ENCODE measurements around the gene DYNC1LI1.

The DYNC1LI1 gene

DNA sequence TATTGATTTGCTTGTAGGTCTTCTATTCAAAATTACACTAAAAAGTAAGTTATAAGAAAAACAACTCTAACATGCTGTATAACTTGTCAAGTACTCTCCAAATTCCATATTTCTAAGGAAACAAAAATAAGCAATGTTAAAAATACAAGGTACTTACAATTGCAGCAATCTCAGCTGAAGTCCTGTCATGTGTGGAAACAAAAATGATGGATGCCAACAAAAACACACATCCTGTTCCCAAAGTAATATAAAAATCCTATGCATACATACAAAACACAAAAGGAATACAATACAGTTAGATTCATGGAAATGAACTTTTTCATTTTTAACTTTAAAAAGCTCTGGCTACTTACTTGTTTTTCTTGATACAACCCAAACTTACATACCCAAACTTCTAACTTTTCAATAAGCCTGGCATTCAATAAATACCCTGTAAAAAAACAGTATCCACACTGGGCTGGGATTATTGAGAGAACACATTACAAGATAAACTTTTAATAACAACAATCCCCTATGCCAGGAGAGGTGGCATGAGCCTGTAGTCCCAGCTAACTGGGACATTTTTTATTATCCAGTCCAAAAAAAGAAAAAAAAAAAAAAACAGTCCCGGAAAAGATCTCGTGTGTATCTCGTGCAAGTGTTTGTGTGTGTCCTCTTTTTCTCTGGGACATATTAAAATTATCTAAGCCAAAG, 82.7 kb downstream of the DYNC1LI1 start:
- DNase-seq (ENCODE audit: low read depth), result no peak
- H3K4me3 ChIP-seq (ENCODE audit: low read depth, low read length), result no peak overlapping the region
- TF ChIP-seq, protein P1, sequence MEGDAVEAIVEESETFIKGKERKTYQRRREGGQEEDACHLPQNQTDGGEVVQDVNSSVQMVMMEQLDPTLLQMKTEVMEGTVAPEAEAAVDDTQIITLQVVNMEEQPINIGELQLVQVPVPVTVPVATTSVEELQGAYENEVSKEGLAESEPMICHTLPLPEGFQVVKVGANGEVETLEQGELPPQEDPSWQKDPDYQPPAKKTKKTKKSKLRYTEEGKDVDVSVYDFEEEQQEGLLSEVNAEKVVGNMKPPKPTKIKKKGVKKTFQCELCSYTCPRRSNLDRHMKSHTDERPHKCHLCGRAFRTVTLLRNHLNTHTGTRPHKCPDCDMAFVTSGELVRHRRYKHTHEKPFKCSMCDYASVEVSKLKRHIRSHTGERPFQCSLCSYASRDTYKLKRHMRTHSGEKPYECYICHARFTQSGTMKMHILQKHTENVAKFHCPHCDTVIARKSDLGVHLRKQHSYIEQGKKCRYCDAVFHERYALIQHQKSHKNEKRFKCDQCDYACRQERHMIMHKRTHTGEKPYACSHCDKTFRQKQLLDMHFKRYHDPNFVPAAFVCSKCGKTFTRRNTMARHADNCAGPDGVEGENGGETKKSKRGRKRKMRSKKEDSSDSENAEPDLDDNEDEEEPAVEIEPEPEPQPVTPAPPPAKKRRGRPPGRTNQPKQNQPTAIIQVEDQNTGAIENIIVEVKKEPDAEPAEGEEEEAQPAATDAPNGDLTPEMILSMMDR (IDR thresholded peaks at IDR 0.05; ENCODE audit: insufficient read depth, low read depth, low read length, missing control alignments), result no peak

DNA sequence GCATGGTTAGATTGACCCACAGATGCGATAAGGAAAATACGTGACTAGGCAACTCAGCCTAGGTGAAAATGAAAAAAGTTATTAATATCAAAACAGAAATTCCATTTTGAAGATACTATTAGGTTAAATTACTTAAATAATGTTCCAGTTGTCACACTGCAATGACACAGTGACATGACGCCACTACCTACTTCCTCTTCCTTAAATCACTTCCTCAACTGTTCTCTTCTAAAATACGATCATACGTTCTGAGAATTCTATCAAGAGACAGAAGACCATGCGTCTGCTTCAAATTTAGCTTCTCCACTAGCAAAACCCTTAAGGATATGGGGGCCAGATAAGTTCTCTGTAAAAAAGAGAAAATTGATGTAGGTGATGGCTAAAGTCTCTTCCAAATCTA, 86.2 kb downstream of the DYNC1LI1 start:
- no peak for DNase-seq (ENCODE audit: low read depth)
- TF ChIP-seq, protein P1 (IDR thresholded peaks at IDR 0.05; ENCODE audit: insufficient read depth, low read depth, low read length, missing control alignments), result no peak
- no peak overlapping the region for H3K4me3 ChIP-seq (ENCODE audit: low read depth, low read length)

DNA sequence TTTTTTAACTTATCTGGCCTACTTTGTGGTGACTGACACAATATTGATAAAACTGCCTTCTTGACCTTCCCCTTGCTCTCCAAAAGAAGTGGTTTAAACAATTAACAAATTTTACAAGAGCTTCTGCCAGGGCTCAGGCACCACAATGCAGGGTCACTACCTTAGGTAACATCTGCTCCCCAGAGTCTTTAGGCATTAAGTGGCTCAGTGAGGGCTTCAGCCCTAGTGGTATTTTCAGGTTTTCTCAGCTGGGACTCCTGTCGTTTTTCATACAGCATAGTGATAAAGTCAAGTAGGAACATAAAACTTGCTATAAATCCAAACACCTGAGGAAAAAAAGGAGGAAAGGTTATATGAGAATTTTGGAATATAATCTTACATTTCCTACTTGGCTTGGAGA, 86.9 kb downstream of the DYNC1LI1 start:
- DNase-seq (ENCODE audit: low read depth), result no peak
- no peak overlapping the region for H3K4me3 ChIP-seq (ENCODE audit: low read depth, low read length)
- TF ChIP-seq, protein P1 (IDR thresholded peaks at IDR 0.05; ENCODE audit: insufficient read depth, low read depth, low read length, missing control alignments), result no peak

DNA sequence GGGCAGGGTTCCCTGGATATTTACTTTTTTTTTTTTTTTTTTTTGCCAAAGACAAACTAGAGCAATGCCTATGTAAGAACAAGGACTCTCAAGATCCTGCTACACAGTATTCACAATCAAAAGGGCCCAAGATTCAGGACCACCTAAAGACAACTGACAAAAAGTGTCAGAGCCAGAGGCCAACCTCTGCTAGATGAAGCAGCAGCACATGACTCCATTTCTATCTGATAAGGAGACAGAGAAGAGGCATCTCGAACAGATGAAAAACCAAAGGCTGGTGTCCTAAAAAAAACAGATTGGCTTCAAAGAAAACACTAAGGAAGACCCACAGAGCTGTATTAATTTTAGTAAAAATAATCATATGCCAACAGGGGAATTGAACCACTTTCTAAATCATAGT, 88.0 kb downstream of the DYNC1LI1 start:
- no peak for DNase-seq (ENCODE audit: low read depth)
- no peak overlapping the region for H3K4me3 ChIP-seq (ENCODE audit: low read depth, low read length)
- TF ChIP-seq, protein P1 (IDR thresholded peaks at IDR 0.05; ENCODE audit: insufficient read depth, low read depth, low read length, missing control alignments), result no peak

DNA sequence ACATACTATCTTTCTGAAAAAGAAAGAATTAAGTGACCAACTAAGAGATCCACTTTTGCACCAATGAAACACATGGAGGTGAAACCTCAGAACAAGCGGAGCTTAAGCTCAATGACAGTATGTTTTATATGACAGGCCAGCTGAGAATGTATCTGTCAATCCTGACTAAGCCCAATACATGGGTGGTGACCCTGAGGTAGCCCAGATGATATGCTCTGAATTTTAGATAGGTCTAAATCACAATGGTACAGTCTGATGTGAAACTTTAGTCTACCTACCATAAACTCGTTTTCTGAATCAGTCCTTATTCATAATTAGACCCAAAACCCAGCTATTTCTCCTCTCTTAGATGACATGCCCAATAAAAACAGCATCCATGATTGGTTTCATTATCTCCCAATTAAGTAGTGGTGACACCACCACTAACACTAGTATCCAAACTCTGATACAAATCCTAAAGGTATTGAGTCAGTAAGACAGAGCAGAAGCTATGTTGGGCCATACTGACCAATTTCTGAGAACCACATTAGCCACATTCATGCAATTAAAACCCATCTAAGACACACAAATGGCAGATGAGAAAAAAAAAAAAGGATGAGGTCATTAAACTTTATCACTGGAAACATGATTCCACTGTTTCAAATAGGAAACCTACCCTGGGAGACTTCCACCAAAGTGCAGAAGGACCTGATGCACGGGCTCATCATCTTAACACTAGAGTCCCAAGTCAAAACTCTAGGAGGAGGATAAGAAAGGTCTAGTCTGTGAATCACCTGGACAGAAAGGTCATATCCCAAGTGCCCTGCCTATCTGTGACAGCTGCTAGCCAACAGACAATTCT, 88.6 kb downstream of the DYNC1LI1 start:
- DNase-seq (ENCODE audit: low read depth), result no peak
- TF ChIP-seq, protein P1 (IDR thresholded peaks at IDR 0.05; ENCODE audit: insufficient read depth, low read depth, low read length, missing control alignments), result no peak
- H3K4me3 ChIP-seq (ENCODE audit: low read depth, low read length), result no peak overlapping the region

DNA sequence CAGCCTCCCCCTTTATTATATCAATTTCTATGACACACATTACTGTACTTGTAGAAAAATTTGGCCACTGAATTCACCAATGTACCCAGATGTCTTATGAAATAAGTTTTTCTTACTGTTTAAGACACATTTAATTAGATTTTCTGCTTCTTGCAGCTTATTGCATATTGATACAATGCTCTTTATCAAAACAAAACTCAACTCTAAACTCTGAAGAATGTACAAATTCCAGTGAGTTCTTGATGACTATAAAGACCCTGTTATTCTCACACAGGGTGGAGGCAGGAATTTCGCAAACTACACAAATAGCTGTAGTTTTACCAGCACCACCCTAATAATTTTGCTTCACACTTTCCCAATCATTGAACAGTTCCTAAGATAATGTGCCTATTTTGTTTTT, 90.1 kb downstream of the DYNC1LI1 start:
- no peak for DNase-seq (ENCODE audit: low read depth)
- TF ChIP-seq, protein P1 (IDR thresholded peaks at IDR 0.05; ENCODE audit: insufficient read depth, low read depth, low read length, missing control alignments), result no peak
- no peak overlapping the region for H3K4me3 ChIP-seq (ENCODE audit: low read depth, low read length)

Measured in GM12865 (cell line).